ENCODE data around the gene KIAA1958. TPM values are rescaled to one million over a fixed set of nuclear protein-coding genes. Genes with fewer than 3 reads are reported as not detected.
"Not testable (repeated sequence)": the region's sequence is repeated elsewhere in the genome, so short reads cannot be mapped to it uniquely, and the experiment has no call there.

Gene KIAA1958
- total and polyA plus RNA-seq, 5 experiments from 2014 or later: 2.6 to 11.8 (median 4.3) TPM

- DNase-seq: no peak
- H3K9me3 Mint-ChIP-seq: no peaks in the 10 kb centered on the region
- H3K27ac Mint-ChIP-seq: no peak overlapping the region
- H3K36me3 Mint-ChIP-seq: peaks cover 0 to 2% (median 0%) of the 10 kb centered on the region in 3 donors
- POLR2A ChIA-PET: interaction anchor here (0.6 kb wide), 1 partner anchor 20 kb away, joined by 3 read pairs; no protein-coding TSS in a partner anchor
- H3K4me3 Mint-ChIP-seq: no peak overlapping the region
- no peak for ATAC-seq
- no peaks in the 10 kb centered on the region for H3K27me3 Mint-ChIP-seq
- peaks cover 0 to 6% (median under 1%) of the 10 kb centered on the region in 4 donors for H3K4me1 Mint-ChIP-seq
Observed at GRCh38 chr9:112508377-112508776, 21.8 kb downstream of the KIAA1958 start.

DNA sequence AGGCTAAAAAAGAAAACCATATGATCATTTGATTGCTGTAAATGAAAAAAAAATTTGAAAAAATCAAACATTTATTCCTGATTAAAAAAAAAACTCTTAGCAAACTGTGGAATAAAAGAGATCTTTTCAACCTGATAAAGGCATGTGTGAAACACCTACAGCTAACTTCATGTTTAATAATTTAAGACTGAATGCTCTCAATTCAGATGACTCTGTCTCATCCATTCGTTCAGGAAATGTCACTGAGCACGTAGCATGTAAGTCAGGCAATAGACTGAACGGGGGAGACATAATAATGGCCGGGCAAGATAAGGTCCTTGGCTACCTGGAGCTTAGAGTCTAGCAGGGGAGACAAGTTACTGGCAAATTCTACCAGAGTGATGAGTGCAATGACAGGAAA lies 25.8 kb downstream of the KIAA1958 start:
- H3K4me1 Mint-ChIP-seq, POLR2A ChIA-PET, H3K4me3 Mint-ChIP-seq, H3K27me3 Mint-ChIP-seq, DNase-seq, H3K9me3 Mint-ChIP-seq, ATAC-seq, H3K27ac Mint-ChIP-seq, H3K36me3 Mint-ChIP-seq: not testable (repeated sequence)

DNA sequence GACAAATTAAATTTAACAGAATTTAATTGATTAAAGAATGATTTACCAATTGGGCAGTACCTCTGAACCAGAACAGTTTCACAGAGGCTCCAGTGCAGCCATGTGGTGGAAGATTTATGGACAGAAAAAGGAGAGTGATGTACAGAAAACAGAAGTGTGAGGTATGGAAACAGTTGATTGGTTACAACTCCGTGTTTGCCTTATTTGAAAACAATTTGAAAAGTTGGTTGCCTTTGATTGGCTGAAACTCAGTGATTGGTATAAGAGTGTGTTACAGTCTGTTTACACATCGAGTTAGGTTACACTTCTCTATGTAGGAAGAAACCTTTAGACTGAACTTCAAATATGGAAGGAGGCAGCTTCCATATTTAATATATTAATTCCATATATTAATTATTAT lies 30.1 kb downstream of the KIAA1958 start:
- no peaks in the 10 kb centered on the region for H3K36me3 Mint-ChIP-seq
- H3K4me1 Mint-ChIP-seq: peaks cover 0 to 5% (median 0%) of the 10 kb centered on the region in 4 donors
- H3K9me3 Mint-ChIP-seq: no peaks in the 10 kb centered on the region
- H3K4me3 Mint-ChIP-seq: no peak overlapping the region
- ATAC-seq: no peak
- no peak overlapping the region for H3K27ac Mint-ChIP-seq
- no peak for DNase-seq
- H3K27me3 Mint-ChIP-seq: no peaks in the 10 kb centered on the region
- POLR2A ChIA-PET: no interaction called here

DNA sequence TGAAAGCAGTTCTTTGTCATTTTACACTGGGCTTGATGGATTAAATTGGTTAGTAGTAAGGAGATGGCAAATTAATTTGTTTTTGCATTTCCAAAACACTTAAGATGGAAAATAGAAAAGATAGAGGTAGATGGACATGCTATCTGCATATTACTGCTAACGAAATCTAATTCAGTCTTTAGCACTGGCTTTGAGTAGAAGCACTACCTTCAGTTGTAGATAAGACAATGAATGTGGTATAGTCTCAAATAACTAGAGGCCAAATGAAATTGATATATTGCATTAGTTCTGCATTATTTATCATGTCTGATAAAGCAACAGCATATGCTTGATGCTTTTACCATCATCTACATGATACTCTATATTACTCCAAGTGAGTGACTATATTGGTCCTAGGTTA lies 33.4 kb downstream of the KIAA1958 start:
- H3K36me3 Mint-ChIP-seq: peaks cover 0 to 2% (median 0%) of the 10 kb centered on the region in 3 donors
- H3K27me3 Mint-ChIP-seq: no peaks in the 10 kb centered on the region
- H3K27ac Mint-ChIP-seq: no peak overlapping the region
- no peak for DNase-seq
- POLR2A ChIA-PET: no interaction called here
- peaks cover 0 to 8% (median 4%) of the 10 kb centered on the region in 4 donors for H3K4me1 Mint-ChIP-seq
- ATAC-seq: no peak
- no peak overlapping the region for H3K4me3 Mint-ChIP-seq
- no peaks in the 10 kb centered on the region for H3K9me3 Mint-ChIP-seq

DNA sequence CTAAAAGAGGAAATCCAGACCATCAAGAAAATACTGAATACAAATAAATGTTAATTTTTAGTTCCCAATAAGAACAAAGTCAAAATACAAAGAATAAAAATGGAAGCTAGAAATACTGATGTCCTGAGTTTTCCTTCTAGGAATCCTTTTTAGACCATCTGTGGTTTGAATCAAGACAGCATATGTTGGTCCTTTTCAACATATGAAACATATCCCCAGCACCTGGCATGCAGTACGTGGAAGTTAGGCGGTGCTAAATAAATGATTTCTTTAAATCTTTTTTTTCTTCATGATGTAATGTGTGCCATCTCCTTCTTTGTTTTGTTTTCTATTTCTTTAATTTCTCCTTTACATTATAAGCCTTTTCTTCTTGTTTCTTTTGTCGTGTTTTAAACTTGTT lies 34.0 kb downstream of the KIAA1958 start:
- Mint-ChIP-seq H3K36me3 (peaks cover 0 to 2% (median 0%) of the 10 kb centered on the region in 3 donors), H3K4me3 (no peak overlapping the region), H3K27me3 (no peaks in the 10 kb centered on the region), H3K27ac (no peak overlapping the region), H3K4me1 (peaks cover 0 to 8% (median 4%) of the 10 kb centered on the region in 4 donors), H3K9me3 (no peaks in the 10 kb centered on the region)
- POLR2A ChIA-PET: no interaction called here
- no peak for ATAC-seq
- DNase-seq: no peak

DNA sequence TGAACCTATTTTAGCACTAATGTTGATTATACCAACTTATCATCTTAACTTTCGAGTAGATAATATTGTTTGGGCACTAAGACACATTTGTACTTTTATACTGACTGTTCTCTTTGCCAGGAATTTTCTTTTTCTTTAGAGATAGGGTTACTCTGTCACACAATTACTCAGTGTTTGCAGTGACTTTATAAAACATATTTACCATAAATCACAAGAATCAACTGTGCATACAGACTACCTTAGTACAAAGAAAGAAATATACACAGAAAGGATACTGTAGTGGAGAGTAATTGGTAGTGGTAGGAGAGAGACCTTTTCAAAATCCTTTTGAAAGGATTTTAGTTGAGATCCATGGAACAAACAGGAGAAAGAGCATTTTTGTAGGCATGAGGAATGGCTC lies 40.3 kb downstream of the KIAA1958 start:
- no peaks in the 10 kb centered on the region for H3K27me3 Mint-ChIP-seq
- POLR2A ChIA-PET: no interaction called here
- H3K4me1 Mint-ChIP-seq: peaks cover 0 to 12% (median 7%) of the 10 kb centered on the region in 4 donors
- peaks cover 0 to 5% (median 0%) of the 10 kb centered on the region in 3 donors for H3K36me3 Mint-ChIP-seq
- DNase-seq (no peak), ATAC-seq (no peak)
- H3K4me3 Mint-ChIP-seq: no peak overlapping the region
- H3K27ac Mint-ChIP-seq: no peak overlapping the region
- H3K9me3 Mint-ChIP-seq: no peaks in the 10 kb centered on the region

DNA sequence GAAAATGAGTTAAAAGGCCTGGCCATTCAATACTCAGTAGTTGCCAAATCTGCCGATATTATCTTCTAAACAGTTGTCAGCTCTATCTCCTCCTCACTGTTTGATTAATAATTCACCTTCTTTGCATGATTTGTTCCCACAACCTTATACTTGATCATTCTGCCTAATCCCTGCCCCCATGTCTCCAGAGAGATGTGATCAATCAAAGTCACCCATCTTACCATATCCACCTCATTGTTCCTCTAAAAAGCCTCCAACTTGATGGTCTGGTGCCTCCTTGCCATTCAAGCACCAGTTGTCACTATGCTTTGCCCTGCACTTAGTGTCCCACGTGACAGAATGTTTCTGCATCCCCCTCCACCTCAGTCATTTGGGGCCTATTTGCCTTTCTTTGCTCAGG lies 41.3 kb downstream of the KIAA1958 start:
- POLR2A ChIA-PET: no interaction called here
- no peak for DNase-seq
- Mint-ChIP-seq H3K4me1 (peaks cover 0 to 12% (median 7%) of the 10 kb centered on the region in 4 donors), H3K4me3 (no peak overlapping the region), H3K27me3 (no peaks in the 10 kb centered on the region), H3K27ac (no peak overlapping the region), H3K9me3 (no peaks in the 10 kb centered on the region), H3K36me3 (peaks cover 0 to 5% (median 0%) of the 10 kb centered on the region in 3 donors)
- ATAC-seq: no peak

GRCh38 chr9:112529316-112529715 lies 42.7 kb downstream of the KIAA1958 start:
- Mint-ChIP-seq H3K36me3 (peaks cover 0 to 12% (median 0%) of the 10 kb centered on the region in 3 donors), H3K27ac (no peak overlapping the region), H3K9me3 (peaks cover 0 to 2% (median 0%) of the 10 kb centered on the region in 9 donors), H3K27me3 (no peaks in the 10 kb centered on the region), H3K4me1 (peaks cover 4 to 13% (median 6%) of the 10 kb centered on the region in 4 donors), H3K4me3 (no peak overlapping the region)
- POLR2A ChIA-PET: no interaction called here
- ATAC-seq (no peak), DNase-seq (no peak)

DNA sequence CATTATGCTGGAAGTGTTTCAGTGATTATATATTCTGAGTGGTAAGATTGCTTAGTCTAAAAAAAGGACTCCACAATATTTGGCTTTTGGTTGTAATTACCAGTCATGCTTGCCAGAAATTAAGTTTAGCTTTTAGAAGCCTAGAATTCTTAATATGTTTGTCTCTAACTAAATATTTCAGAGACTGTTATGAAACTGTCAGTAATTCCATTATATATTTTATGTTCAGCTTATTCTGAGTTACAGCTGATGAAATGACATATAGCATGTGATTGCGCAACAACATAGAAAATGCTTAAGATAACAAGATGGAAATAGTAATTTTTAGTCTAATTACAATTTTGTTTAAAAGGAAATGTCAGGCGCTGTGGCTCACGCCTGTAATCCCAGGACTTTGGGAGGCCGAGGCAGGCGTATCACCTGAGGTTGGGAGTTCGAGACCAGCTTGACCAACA lies 44.2 kb downstream of the KIAA1958 start:
- Mint-ChIP-seq H3K4me3 (no peak overlapping the region), H3K27ac (no peak overlapping the region), H3K4me1 (peaks cover 10 to 16% (median 14%) of the 10 kb centered on the region in 4 donors), H3K27me3 (no peaks in the 10 kb centered on the region), H3K9me3 (peaks cover 0 to 2% (median 0%) of the 10 kb centered on the region in 9 donors), H3K36me3 (peaks cover 0 to 12% (median 9%) of the 10 kb centered on the region in 3 donors)
- no peak for ATAC-seq
- POLR2A ChIA-PET: no interaction called here
- no peak for DNase-seq

- Mint-ChIP-seq H3K27ac (peak overlapping the region in 1 of 10 donors; percentile 6), H3K36me3 (peaks cover 0 to 11% (median 10%) of the 10 kb centered on the region in 3 donors), H3K4me1 (peaks cover 12 to 19% (median 15%) of the 10 kb centered on the region in 4 donors), H3K27me3 (no peaks in the 10 kb centered on the region), H3K4me3 (no peak overlapping the region), H3K9me3 (peaks cover 0 to 2% (median 0%) of the 10 kb centered on the region in 9 donors)
- POLR2A ChIA-PET: no interaction called here
- ATAC-seq: no peak
- DNase-seq: no peak
Observed at GRCh38 chr9:112531666-112532282, 45.1 kb downstream of the KIAA1958 start.

DNA sequence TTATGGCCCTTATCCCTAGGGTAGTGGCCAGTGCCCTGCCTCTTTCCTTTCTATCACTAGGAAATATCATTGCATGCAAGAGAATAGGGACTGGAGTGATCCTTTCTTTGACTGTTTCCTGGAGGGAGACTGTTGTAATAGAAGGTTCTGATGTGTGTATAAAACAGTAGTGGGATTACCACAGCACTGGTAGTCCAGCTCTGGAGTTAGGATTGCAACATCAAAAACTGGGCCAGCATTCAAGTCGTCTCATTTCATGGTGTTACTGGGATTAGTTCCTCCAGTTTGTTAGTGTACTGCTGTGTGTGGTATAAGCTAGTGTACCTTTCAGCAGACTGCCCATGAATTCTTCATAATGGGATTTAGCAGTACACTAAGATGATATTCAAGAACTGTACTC lies 45.8 kb downstream of the KIAA1958 start:
- peaks cover 5 to 13% (median 13%) of the 10 kb centered on the region in 3 donors for H3K36me3 Mint-ChIP-seq
- no peak overlapping the region for H3K4me3 Mint-ChIP-seq
- peaks cover 0 to 2% (median 0%) of the 10 kb centered on the region in 9 donors for H3K9me3 Mint-ChIP-seq
- no peak overlapping the region for H3K27ac Mint-ChIP-seq
- POLR2A ChIA-PET: no interaction called here
- peaks cover 11 to 19% (median 13%) of the 10 kb centered on the region in 4 donors for H3K4me1 Mint-ChIP-seq
- no peak for DNase-seq
- no peak for ATAC-seq
- no peaks in the 10 kb centered on the region for H3K27me3 Mint-ChIP-seq

GRCh38 chr9:112533660-112534059 lies 47.0 kb downstream of the KIAA1958 start:
- Mint-ChIP-seq H3K27ac (peak overlapping the region in 1 of 10 donors; percentile 2), H3K36me3 (peaks cover 5 to 16% (median 15%) of the 10 kb centered on the region in 3 donors), H3K4me1 (peaks cover 11 to 14% (median 12%) of the 10 kb centered on the region in 4 donors), H3K4me3 (peak overlapping the region in 1 of 10 donors; percentile 26), H3K27me3 (no peaks in the 10 kb centered on the region), H3K9me3 (peaks cover 0 to 2% (median 0%) of the 10 kb centered on the region in 9 donors)
- ATAC-seq: no peak
- POLR2A ChIA-PET: interaction anchor here (0.6 to 0.8 kb wide), 2 partner anchors 35 to 705 kb away, joined by 3 read pairs; no protein-coding TSS in a partner anchor
- no peak for DNase-seq

GRCh38 chr9:112535301-112535700 lies 48.7 kb downstream of the KIAA1958 start:
- Mint-ChIP-seq H3K36me3 (peaks cover 5 to 16% (median 15%) of the 10 kb centered on the region in 3 donors), H3K27ac (no peak overlapping the region), H3K9me3 (peaks cover 0 to 2% (median 0%) of the 10 kb centered on the region in 9 donors), H3K4me1 (peaks cover 11 to 14% (median 12%) of the 10 kb centered on the region in 4 donors), H3K4me3 (no peak overlapping the region), H3K27me3 (no peaks in the 10 kb centered on the region)
- DNase-seq: no peak
- ATAC-seq: no peak
- POLR2A ChIA-PET: no interaction called here
